ENCODE results near the gene THAP11. TPM values are rescaled to one million over a fixed set of nuclear protein-coding genes. Genes with fewer than 3 reads are reported as not detected.
A peak's percentile ranks its signal among the peaks of the same experiment; 100 is the strongest.

The THAP11 gene
- total RNA-seq, 1 experiment from 2014 or later = 39.1 TPM

DNA sequence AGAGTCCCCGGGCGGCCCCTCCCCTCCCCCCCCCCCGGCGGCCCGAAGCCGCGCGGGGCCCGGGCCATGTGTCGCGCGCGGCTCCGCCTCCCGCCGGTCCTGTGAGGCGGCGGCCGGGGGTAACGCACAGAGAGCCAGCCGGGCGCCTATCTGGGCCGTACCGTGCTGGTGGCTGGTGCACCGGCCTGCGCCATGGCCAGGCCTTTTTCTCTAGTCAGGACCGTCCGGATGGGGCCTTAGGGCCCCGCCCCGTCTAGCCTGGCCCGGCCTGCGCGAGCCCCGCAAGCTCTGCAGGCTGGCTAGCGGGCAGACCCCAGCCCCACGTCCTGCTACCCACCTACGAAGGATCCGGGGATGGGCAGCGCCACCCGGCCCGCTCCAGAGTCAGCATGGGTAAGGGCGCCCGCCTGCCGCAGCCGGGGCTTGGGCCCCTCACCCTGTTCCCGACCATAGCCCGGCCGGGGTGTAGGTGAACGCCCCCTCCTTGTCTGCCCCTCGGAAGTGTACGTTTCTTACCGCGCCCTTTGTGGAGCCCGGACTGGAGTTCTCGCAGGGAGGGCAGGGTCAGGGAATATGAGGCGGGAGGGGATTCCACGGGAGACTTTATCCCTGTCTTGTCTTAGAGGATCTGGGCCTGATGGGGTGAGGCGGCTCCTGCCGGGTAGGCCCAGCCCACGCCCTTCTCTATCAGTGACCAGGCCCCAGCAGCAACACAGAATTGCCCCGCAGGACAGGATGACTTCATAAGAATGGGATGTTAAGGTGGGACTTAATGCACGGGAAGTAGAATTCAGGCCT, 5.1 kb downstream of the THAP11 start, which contains the start of gene CENPT:
Gene CENPT, minus strand, starts transcription at position 630 of the 798 bp plus-strand sequence. CDS start 13,834 bp downstream, outside the sequence.
- ChIA-PET POLR2A (ENCODE audit: unreplicated experiment) (no interaction called here), CTCF (no interaction called here)
- TF ChIP-seq EZH2 (IDR thresholded peaks at IDR 0.05; ENCODE audit: low read length, unreplicated experiment) = no peak
- TF ChIP-seq EZH2phosphoT487 (IDR thresholded peaks at IDR 0.05; ENCODE audit: borderline replicate concordance, low read length) = no peak
- TF ChIP-seq, protein P1, sequence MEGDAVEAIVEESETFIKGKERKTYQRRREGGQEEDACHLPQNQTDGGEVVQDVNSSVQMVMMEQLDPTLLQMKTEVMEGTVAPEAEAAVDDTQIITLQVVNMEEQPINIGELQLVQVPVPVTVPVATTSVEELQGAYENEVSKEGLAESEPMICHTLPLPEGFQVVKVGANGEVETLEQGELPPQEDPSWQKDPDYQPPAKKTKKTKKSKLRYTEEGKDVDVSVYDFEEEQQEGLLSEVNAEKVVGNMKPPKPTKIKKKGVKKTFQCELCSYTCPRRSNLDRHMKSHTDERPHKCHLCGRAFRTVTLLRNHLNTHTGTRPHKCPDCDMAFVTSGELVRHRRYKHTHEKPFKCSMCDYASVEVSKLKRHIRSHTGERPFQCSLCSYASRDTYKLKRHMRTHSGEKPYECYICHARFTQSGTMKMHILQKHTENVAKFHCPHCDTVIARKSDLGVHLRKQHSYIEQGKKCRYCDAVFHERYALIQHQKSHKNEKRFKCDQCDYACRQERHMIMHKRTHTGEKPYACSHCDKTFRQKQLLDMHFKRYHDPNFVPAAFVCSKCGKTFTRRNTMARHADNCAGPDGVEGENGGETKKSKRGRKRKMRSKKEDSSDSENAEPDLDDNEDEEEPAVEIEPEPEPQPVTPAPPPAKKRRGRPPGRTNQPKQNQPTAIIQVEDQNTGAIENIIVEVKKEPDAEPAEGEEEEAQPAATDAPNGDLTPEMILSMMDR (conservative IDR thresholded peaks at IDR 0.05; ENCODE audit: low read depth, low read length) = no peak
- DNase-seq = peak; percentile 64
- Histone ChIP-seq H4K20me1 (ENCODE audit: low read length) (peaks cover 14% of the 10 kb centered on the region; the same call in 1 of the 2 replicates), H3K4me2 (ENCODE audit: low read length) (peak within 1 kb of the TSS; percentile 90), H3F3A (ENCODE audit: low read length, unreplicated experiment) (no peaks in the 10 kb centered on the region), H3K36me3 (ENCODE audit: low read depth, low read length) (no peaks in the 10 kb centered on the region), H3K27ac (ENCODE audit: low read length) (peak within 1 kb of the TSS; percentile 81), H3K9me3 (ENCODE audit: low read length) (no peaks in the 10 kb centered on the region), H3K27me3 (ENCODE audit: low read length) (no peaks in the 10 kb centered on the region), H3K9ac (ENCODE audit: low read length) (peak within 1 kb of the TSS; percentile 100), H3K4me1 (ENCODE audit: insufficient read depth, low read length) (peaks cover 33% of the 10 kb centered on the region), H3K9me2 (replicated peaks; ENCODE audit: low read length) (no peaks in the 10 kb centered on the region), H2AFZ (ENCODE audit: low read length) (peak within 1 kb of the TSS; percentile 73), H3K79me2 (ENCODE audit: low read length) (peaks cover 91% of the 10 kb centered on the region), H3K4me3 (ENCODE audit: low read length) (peak within 1 kb of the TSS; percentile 98)
- no TSS peak for BruUV-seq (replicated peaks)
- intact Hi-C loops (cut with micrococcal nuclease) = loop anchor here (2.0 kb wide), 1 partner anchor 14 kb away; no protein-coding TSS in a partner anchor
- ATAC-seq = peak; percentile 47

DNA sequence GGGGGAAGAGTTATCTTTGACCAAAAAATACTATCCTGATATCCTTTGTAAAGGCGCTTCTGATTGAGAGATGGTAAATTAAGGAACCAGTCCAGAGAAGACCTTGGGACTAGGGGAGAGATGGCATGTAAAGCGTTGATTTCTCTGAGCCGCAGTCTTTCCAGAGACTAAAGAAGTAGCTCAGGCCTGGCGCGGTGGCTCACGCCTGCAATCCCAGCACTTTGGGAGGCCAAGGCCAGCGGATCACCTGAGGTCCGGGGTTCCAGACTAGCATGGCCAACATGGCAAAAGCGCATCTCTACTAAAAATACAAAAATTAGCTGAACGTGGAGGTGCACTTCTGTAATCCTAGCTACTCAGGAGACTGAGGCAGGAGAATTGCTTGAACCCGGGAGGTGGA, 6.0 kb downstream of the THAP11 start:
- peak overlapping the region; percentile 98 for H3K4me3 ChIP-seq (ENCODE audit: low read length)
- TF ChIP-seq, protein P1 (conservative IDR thresholded peaks at IDR 0.05; ENCODE audit: low read depth, low read length) = no peak
- no peak for TF ChIP-seq EZH2 (IDR thresholded peaks at IDR 0.05; ENCODE audit: low read length, unreplicated experiment)
- TF ChIP-seq EZH2phosphoT487 (IDR thresholded peaks at IDR 0.05; ENCODE audit: borderline replicate concordance, low read length) = no peak
- H3K9me2 ChIP-seq (replicated peaks; ENCODE audit: low read length) = no peaks in the 10 kb centered on the region
- peak overlapping the region; percentile 90 for H3K4me2 ChIP-seq (ENCODE audit: low read length)
- intact Hi-C loops (cut with micrococcal nuclease) = no loop called here
- H4K20me1 ChIP-seq (ENCODE audit: low read length) = peaks cover 14% of the 10 kb centered on the region; the same call in 1 of the 2 replicates
- ChIA-PET CTCF (no interaction called here), POLR2A (ENCODE audit: unreplicated experiment) (no interaction called here)
- DNase-seq (no peak), ATAC-seq (no peak)
- BruUV-seq (replicated peaks) = no TSS peak
- H2AFZ ChIP-seq (ENCODE audit: low read length) = no peak overlapping the region
- H3F3A ChIP-seq (ENCODE audit: low read length, unreplicated experiment) = no peaks in the 10 kb centered on the region
- peaks cover 91% of the 10 kb centered on the region for H3K79me2 ChIP-seq (ENCODE audit: low read length)
- H3K27me3 ChIP-seq (ENCODE audit: low read length) = no peaks in the 10 kb centered on the region
- peak overlapping the region; percentile 100 for H3K9ac ChIP-seq (ENCODE audit: low read length)
- no peaks in the 10 kb centered on the region for H3K9me3 ChIP-seq (ENCODE audit: low read length)
- no peaks in the 10 kb centered on the region for H3K36me3 ChIP-seq (ENCODE audit: low read depth, low read length)
- H3K27ac ChIP-seq (ENCODE audit: low read length) = peak overlapping the region; percentile 81
- peaks cover 33% of the 10 kb centered on the region for H3K4me1 ChIP-seq (ENCODE audit: insufficient read depth, low read length)

DNA sequence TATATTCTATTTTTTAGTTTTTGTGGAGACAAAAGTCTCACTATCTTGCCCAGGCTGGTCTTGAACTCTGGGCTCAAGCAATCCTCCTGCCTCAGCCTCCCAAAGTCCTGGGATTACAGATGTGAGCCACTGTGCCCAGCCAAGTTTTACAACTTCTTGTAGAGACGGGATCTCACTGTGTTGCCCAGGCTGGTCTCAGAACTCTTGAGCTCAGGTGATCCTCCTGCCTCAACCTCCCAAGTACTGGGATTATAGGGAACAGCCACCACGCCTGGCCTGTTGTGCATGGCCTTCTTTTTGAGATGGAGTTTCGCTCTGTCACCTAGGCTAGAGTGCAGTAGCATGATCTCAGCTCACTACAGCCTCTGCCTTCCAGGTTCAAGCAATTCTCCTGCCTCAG, 11.6 kb downstream of the THAP11 start:
- Histone ChIP-seq H4K20me1 (ENCODE audit: low read length) (no peaks in the 10 kb centered on the region), H3K9ac (ENCODE audit: low read length) (no peak overlapping the region), H2AFZ (ENCODE audit: low read length) (no peak overlapping the region), H3K4me1 (ENCODE audit: insufficient read depth, low read length) (peaks cover 22% of the 10 kb centered on the region), H3K9me2 (replicated peaks; ENCODE audit: low read length) (no peaks in the 10 kb centered on the region), H3K4me3 (ENCODE audit: low read length) (no peak overlapping the region), H3K9me3 (ENCODE audit: low read length) (no peaks in the 10 kb centered on the region), H3K27me3 (ENCODE audit: low read length) (no peaks in the 10 kb centered on the region), H3F3A (ENCODE audit: low read length, unreplicated experiment) (no peaks in the 10 kb centered on the region), H3K36me3 (ENCODE audit: low read depth, low read length) (no peaks in the 10 kb centered on the region), H3K27ac (ENCODE audit: low read length) (no peak overlapping the region), H3K79me2 (ENCODE audit: low read length) (peaks cover 95% of the 10 kb centered on the region), H3K4me2 (ENCODE audit: low read length) (no peak overlapping the region)
- ATAC-seq (no peak), DNase-seq (no peak)
- ChIA-PET CTCF (no interaction called here), POLR2A (ENCODE audit: unreplicated experiment) (no interaction called here)
- TF ChIP-seq, protein P1 (conservative IDR thresholded peaks at IDR 0.05; ENCODE audit: low read depth, low read length) = no peak
- TF ChIP-seq EZH2 (IDR thresholded peaks at IDR 0.05; ENCODE audit: low read length, unreplicated experiment) (no peak), EZH2phosphoT487 (IDR thresholded peaks at IDR 0.05; ENCODE audit: borderline replicate concordance, low read length) (no peak)
- intact Hi-C loops (cut with micrococcal nuclease) = no loop called here
- BruUV-seq (replicated peaks) = no TSS peak

Data from PC-3 (cell line).